Karpas-422 (cell line): ENCODE measurements around the gene CACNA1C. TPM values are rescaled to one million over a fixed set of nuclear protein-coding genes. Genes with fewer than 3 reads are reported as not detected.

Experiments
- DNase-seq: peaks from one replicate; pipeline ENCODE4 v3.0.0-alpha.2; 2015
- H2AFZ ChIP-seq: fragments of 200-600 bp; sonication (generic); 2 replicates; pipeline ENCODE4 v1.6.1; 2014; ENCODE audit warnings: antibody characterized with exemption, low read length, mixed read lengths
- H3K27ac ChIP-seq: fragments of 200-600 bp; sonication (generic); 2 replicates; pipeline ENCODE4 v1.5.1; 2014; ENCODE audit warnings: mild to moderate bottlenecking, low read length, moderate library complexity
- H3K27me3 ChIP-seq: fragments of 200-600 bp; sonication (generic); 2 replicates; pipeline ENCODE4 v1.6.1; 2014; ENCODE audit warnings: low read length, mixed read lengths
- H3K36me3 ChIP-seq: fragments of 200-600 bp; sonication (generic); 2 replicates; pipeline ENCODE4 v1.6.1; 2014; ENCODE audit warnings: low read length, mixed read lengths; ENCODE audit not compliant: insufficient read depth
- H3K4me1 ChIP-seq: fragments of 200-600 bp; sonication (generic); 2 replicates; pipeline ENCODE4 v1.6.1; 2014; ENCODE audit warnings: mild to moderate bottlenecking, low read length, mixed read lengths
- H3K4me2 ChIP-seq: fragments of 200-600 bp; sonication (generic); 2 replicates; pipeline ENCODE4 v1.6.1; 2014; ENCODE audit warnings: low read length, low read depth, mild to moderate bottlenecking; ENCODE audit not compliant: poor library complexity, severe bottlenecking
- H3K4me3 ChIP-seq: fragments of 200-600 bp; sonication (generic); 2 replicates; pipeline ENCODE4 v1.5.1; 2014; ENCODE audit warnings: mild to moderate bottlenecking, antibody characterized with exemption, low read length, mixed read lengths
- H3K79me2 ChIP-seq: fragments of 200-600 bp; sonication (generic); 2 replicates; pipeline ENCODE4 v1.6.1; 2014; ENCODE audit warnings: mild to moderate bottlenecking, low read length, mixed read lengths
- H3K9ac ChIP-seq: fragments of 200-600 bp; sonication (generic); 2 replicates; pipeline ENCODE4 v1.6.0; 2014; ENCODE audit warnings: low read length
- H3K9me2 ChIP-seq: fragments of 200-600 bp; sonication (generic), shearing (Covaris generic); replicated peaks from 2 replicates; pipeline ENCODE4 v1.6.0; 2014; ENCODE audit warnings: mild to moderate bottlenecking, low read length, moderate library complexity; ENCODE audit not compliant: insufficient read depth
- H3K9me3 ChIP-seq: fragments of 300-700, 200-600 bp; sonication (generic); 2 replicates; pipeline ENCODE4 v1.6.1; 2014; ENCODE audit warnings: low read length, mixed read lengths
- H4K20me1 ChIP-seq: fragments of 200-600 bp; sonication (generic); 2 replicates; pipeline ENCODE4 v1.6.1; 2014; ENCODE audit warnings: mild to moderate bottlenecking, antibody characterized with exemption, low read length, low read depth; ENCODE audit not compliant: insufficient read depth
- total RNA-seq: library from RNA; depleted of rRNA; stranded (reverse); fragments of >200 nt; shearing (Covaris generic); gene quantifications from 2 replicates; pipeline ENCODE4 v1.2.3, GENCODE V29; 2014; ENCODE audit warnings: low replicate concordance

CACNA1C gene
- total RNA-seq, 1 experiment from 2014 or later: 0.11 TPM

DNA sequence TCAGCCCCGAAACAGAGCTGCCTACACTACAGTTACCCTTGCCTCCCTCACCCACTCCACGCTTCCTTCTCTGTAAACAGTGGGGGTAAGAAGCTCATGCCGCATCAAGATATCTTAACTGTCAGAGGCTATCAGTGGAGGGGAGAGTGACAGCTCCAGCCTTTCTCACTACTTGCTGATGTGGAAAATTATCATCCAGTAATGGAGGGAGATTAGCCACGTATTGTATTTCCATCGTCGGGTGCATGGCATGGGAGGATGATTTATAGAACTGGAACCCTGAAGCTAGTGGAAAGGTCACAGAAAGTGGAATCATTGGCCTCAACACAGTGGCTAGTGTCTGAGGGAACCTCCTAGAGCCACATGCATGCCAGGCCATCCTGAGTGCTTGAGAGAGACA, 471.1 kb downstream of the CACNA1C start:
- Histone ChIP-seq H4K20me1 (no peaks in the 10 kb centered on the region), H3K9me3 (peaks cover 15% of the 10 kb centered on the region; the same call in 1 of the 2 replicates), H3K4me1 (no peaks in the 10 kb centered on the region), H3K4me2 (no peak overlapping the region), H3K9me2 (no peaks in the 10 kb centered on the region), H3K27ac (no peak overlapping the region), H3K36me3 (no peaks in the 10 kb centered on the region), H3K27me3 (no peaks in the 10 kb centered on the region), H3K9ac (no peak overlapping the region), H3K79me2 (no peaks in the 10 kb centered on the region), H2AFZ (no peak overlapping the region), H3K4me3 (no peak overlapping the region)
- no peak for DNase-seq

DNA sequence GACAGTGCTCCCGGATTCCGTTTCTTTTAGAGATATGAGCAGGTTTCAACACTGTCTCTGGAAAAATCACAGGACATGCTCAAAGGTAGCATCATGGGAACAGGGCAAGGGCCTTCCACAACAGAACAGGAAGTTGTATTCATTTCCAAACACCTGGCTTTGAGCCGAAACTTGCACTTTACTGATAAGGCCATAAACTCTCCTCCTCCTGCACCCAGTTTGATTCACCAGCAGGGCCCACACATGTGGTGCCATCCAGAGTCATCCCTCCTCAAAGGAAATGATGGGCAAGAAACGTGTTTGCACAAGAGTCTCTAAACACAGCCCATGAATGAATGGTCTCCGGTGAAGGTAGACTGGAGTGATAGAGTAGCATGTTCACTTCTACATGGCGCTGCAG, 473.6 kb downstream of the CACNA1C start:
- Histone ChIP-seq H3K9me2 (no peaks in the 10 kb centered on the region), H3K27me3 (no peaks in the 10 kb centered on the region), H3K9me3 (peaks cover 8% of the 10 kb centered on the region; the same call in 1 of the 2 replicates), H3K4me2 (no peak overlapping the region), H3K4me1 (no peaks in the 10 kb centered on the region), H3K79me2 (no peaks in the 10 kb centered on the region), H3K27ac (no peak overlapping the region), H3K9ac (no peak overlapping the region), H3K4me3 (no peak overlapping the region), H3K36me3 (no peaks in the 10 kb centered on the region), H4K20me1 (no peaks in the 10 kb centered on the region), H2AFZ (no peak overlapping the region)
- no peak for DNase-seq

DNA sequence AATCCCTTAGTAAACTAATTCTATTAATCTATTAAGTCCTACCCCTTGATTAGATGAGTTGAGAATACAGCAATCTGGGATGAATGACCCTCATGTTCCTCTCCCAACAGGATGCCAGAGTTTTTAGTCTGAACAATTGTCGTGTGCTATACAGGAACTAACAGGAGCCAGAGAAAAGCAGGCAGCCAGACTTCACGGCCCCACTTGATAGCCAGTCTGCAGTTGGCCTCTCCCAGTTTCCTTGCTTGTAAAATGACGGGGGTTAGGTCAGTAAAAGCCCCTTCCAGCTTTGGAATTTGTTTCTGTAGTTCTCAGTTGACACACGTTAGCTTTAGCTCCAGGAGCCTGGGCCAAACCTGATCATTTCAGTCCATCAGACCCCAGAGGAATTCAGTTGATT, 475.2 kb downstream of the CACNA1C start:
- H3K27ac ChIP-seq: no peak overlapping the region
- no peaks in the 10 kb centered on the region for H3K79me2 ChIP-seq
- no peak overlapping the region for H2AFZ ChIP-seq
- H3K9ac ChIP-seq: no peak overlapping the region
- no peaks in the 10 kb centered on the region for H4K20me1 ChIP-seq
- DNase-seq: no peak
- no peaks in the 10 kb centered on the region for H3K4me1 ChIP-seq
- H3K36me3 ChIP-seq: no peaks in the 10 kb centered on the region
- H3K4me2 ChIP-seq: no peak overlapping the region
- no peaks in the 10 kb centered on the region for H3K9me2 ChIP-seq
- H3K4me3 ChIP-seq: no peak overlapping the region
- H3K27me3 ChIP-seq: no peaks in the 10 kb centered on the region
- no peaks in the 10 kb centered on the region for H3K9me3 ChIP-seq

DNA sequence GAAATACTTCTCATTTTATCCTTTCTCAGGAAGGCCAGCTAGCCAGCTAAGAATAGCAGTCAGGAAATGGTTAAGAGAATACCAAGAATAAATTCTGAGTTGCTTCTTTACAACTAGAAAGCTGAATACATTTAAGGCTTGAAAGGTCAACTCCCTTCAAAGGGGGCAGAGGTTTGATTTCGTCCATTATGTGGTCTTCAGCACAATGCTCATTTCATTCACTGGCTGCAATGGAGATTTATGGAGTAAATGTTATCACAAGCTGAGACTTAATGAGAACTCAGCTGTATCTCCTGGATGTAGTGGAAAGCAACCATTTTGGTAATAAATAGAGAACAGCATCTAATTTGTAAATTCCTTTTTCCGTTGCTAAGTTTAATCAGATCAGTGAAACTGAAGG, 477.0 kb downstream of the CACNA1C start:
- no peaks in the 10 kb centered on the region for H3K4me1 ChIP-seq
- H3K79me2 ChIP-seq: no peaks in the 10 kb centered on the region
- H3K27me3 ChIP-seq: no peaks in the 10 kb centered on the region
- H2AFZ ChIP-seq: no peak overlapping the region
- H3K9ac ChIP-seq: no peak overlapping the region
- no peaks in the 10 kb centered on the region for H3K36me3 ChIP-seq
- H3K27ac ChIP-seq: no peak overlapping the region
- H3K4me2 ChIP-seq: no peak overlapping the region
- DNase-seq: no peak
- H3K4me3 ChIP-seq: no peak overlapping the region
- no peaks in the 10 kb centered on the region for H3K9me2 ChIP-seq
- H4K20me1 ChIP-seq: no peaks in the 10 kb centered on the region
- H3K9me3 ChIP-seq: no peaks in the 10 kb centered on the region

DNA sequence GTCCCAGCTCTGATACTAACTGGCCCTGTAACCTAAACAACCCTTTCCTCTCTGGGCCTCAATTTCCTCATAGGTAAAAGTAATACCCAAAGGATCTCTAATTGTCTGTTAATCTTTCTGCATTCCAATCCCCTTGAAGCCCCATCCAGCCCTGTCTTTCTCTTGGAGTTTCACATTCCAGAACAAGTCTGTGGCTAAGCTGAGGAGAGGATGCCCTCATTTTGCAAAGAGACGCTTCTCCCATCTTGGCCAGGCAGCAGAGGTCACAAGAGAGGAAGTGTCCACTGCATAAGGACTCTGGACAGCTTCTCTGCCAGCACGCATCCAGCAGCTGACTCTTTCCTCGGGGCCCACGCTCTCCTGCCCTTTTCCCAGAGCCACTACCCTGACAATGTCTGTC, 478.6 kb downstream of the CACNA1C start:
- no peak for DNase-seq
- Histone ChIP-seq H3K4me1 (no peaks in the 10 kb centered on the region), H3K9me2 (no peaks in the 10 kb centered on the region), H3K9me3 (no peaks in the 10 kb centered on the region), H3K36me3 (no peaks in the 10 kb centered on the region), H2AFZ (no peak overlapping the region), H3K9ac (no peak overlapping the region), H3K27ac (no peak overlapping the region), H3K79me2 (no peaks in the 10 kb centered on the region), H4K20me1 (no peaks in the 10 kb centered on the region), H3K27me3 (no peaks in the 10 kb centered on the region), H3K4me2 (no peak overlapping the region), H3K4me3 (no peak overlapping the region)

DNA sequence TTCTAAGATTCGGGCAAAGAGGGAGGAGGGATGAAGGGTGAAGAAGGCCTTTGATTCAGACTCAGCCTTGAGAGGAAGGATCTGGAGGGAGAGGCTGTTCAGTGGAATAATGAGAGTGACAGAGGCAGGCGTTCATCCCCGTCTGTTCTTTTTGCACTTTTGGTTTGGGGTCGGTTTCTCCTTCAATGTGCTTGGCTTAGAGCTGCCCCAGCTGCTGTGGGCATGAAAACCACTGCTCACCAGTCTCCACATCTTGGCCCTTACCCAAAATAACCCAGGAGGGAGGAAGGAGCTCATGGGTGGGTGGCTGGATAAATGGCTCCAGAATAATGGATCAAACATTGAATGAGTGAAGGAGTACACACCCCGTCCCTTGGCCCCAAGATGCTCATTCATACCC, 480.2 kb downstream of the CACNA1C start:
- Histone ChIP-seq H3K9me2 (no peaks in the 10 kb centered on the region), H3K9me3 (no peaks in the 10 kb centered on the region), H3K27me3 (no peaks in the 10 kb centered on the region), H3K4me1 (no peaks in the 10 kb centered on the region), H4K20me1 (no peaks in the 10 kb centered on the region), H2AFZ (no peak overlapping the region), H3K27ac (no peak overlapping the region), H3K36me3 (no peaks in the 10 kb centered on the region), H3K9ac (no peak overlapping the region), H3K4me2 (no peak overlapping the region), H3K79me2 (no peaks in the 10 kb centered on the region), H3K4me3 (no peak overlapping the region)
- DNase-seq: no peak

DNA sequence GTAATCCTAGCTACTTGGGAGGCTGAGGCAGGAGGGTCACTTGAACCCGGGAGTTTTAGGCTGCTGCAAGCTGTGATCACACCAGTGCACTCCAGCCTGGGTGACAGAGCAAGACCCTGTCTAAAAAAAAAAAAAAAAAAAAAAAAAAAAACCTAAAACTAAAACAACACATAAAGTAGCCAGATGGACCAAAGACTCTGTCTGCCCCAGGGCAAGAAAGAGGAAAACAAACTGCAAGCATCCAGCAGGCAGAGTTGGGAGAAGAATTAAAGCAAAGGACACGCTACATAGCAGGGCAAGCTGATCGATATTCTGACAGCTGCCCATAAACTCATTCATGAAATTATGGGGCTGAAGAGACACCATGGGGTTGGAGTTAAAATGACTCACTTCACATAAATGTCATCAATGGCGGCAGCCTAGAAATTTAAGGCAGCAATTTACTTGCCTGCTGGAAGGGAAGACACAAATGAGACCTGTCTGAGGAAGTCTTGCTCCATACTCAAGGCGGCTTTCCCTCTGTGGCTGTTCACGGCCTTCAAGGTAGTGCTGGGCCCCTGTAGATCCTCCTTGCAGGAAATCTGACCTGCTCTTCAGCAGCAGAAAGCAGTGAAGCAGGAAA, 482.9 kb downstream of the CACNA1C start:
- H3K4me2 ChIP-seq: no peak overlapping the region
- no peaks in the 10 kb centered on the region for H3K9me3 ChIP-seq
- H3K36me3 ChIP-seq: no peaks in the 10 kb centered on the region
- no peaks in the 10 kb centered on the region for H3K4me1 ChIP-seq
- no peaks in the 10 kb centered on the region for H4K20me1 ChIP-seq
- no peak overlapping the region for H3K4me3 ChIP-seq
- H3K27me3 ChIP-seq: no peaks in the 10 kb centered on the region
- H3K9me2 ChIP-seq: no peaks in the 10 kb centered on the region
- H3K27ac ChIP-seq: no peak overlapping the region
- H2AFZ ChIP-seq: no peak overlapping the region
- no peak overlapping the region for H3K9ac ChIP-seq
- DNase-seq: no peak
- H3K79me2 ChIP-seq: no peaks in the 10 kb centered on the region

DNA sequence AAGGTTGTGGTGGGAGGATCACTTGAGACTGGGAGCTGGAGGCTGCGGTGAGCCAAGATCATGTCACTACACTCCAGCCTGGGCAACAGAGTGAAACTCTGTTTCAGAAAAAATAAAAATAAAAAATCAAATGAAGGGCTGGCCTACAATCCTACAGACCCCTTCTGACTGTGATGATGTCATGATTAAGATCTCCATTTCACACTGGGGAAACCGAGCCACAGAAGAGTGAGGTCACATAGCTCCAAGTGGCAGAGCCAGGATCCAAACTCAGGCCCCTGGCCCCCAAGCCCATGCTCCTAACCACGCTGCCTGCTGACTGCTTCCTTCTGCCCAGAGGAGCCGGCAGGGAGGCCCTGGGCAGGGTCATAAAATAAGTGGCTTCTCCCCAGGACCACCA, 483.9 kb downstream of the CACNA1C start:
- Histone ChIP-seq H3K27me3 (no peaks in the 10 kb centered on the region), H3K79me2 (no peaks in the 10 kb centered on the region), H3K4me3 (no peak overlapping the region), H3K9me3 (no peaks in the 10 kb centered on the region), H3K4me2 (no peak overlapping the region), H3K36me3 (no peaks in the 10 kb centered on the region), H4K20me1 (no peaks in the 10 kb centered on the region), H3K9ac (no peak overlapping the region), H3K9me2 (no peaks in the 10 kb centered on the region), H3K27ac (no peak overlapping the region), H3K4me1 (no peaks in the 10 kb centered on the region), H2AFZ (no peak overlapping the region)
- DNase-seq: no peak
